Tibial artery (tissue), 4 donors: ENCODE data around the gene DBI.
"Not testable (repeated sequence)": the region's sequence is repeated elsewhere in the genome, so short reads cannot be mapped to it uniquely, and the experiment has no call there.

Source experiments
- DNase-seq, 2 donors: peaks; one replicate each; pipeline ENCODE4 v3.0.0-alpha.2; 2019
- H3K27ac ChIP-seq, 2 donors: fragments of 200-600 bp; sonication (generic) in 1 of 2; 1 replicate in 1 of 2; 2 replicates in 1 of 2; pipeline ENCODE4 v1.5.1; 2018 to 2019; ENCODE audit warnings: mild to moderate bottlenecking in 1 of 2
- H3K27me3 ChIP-seq, 2 donors: fragments of 200-600 bp; sonication (generic) in 1 of 2; one replicate each; pipeline versions ENCODE4 v1.5.1 to v1.6.0; 2016 to 2019
- H3K36me3 ChIP-seq, 3 donors: fragments of 200-600 bp; sonication (generic) in 2 of 3; one replicate each; pipeline ENCODE4 v1.5.1; 2016 to 2019; ENCODE audit warnings: mild to moderate bottlenecking in 2 of 3
- H3K4me1 ChIP-seq, 4 donors: fragments of 200-600 bp; sonication (generic) in 2 of 4; 1 replicate in 3 of 4; 2 replicates in 1 of 4; pipeline ENCODE4 v1.5.1; 2016 to 2019
- H3K4me3 ChIP-seq, 2 donors: fragments of 200-600 bp; sonication (generic) in 1 of 2; 1 replicate in 1 of 2; 2 replicates in 1 of 2; pipeline ENCODE4 v1.5.1; 2018 to 2019; ENCODE audit warnings: mild to moderate bottlenecking in 2 of 2
- H3K9me3 ChIP-seq, 3 donors: fragments of 200-600 bp; sonication (generic) in 1 of 3; one replicate each; pipeline ENCODE4 v1.5.1; 2016 to 2019
- intact Hi-C: fragments of 100-400 bp; cut with DNase I; formaldehyde crosslinking; loops from one replicate; pipeline ENCODE4 v1.15.0; 2023; ENCODE audit warnings: low total_unique reads
- TF ChIP-seq, protein P1 (sequence below), 2 experiments: fragments of 200-600 bp in 1 of 2; fragments of 450-650 bp in 1 of 2; IDR thresholded peaks; one replicate each; pipeline ENCODE4 v1.5.1; 2017 to 2019; ENCODE audit warnings: antibody characterized with exemption in 2 of 2, mild to moderate bottlenecking in 1 of 2, moderate library complexity in 1 of 2

DBI gene

DNA sequence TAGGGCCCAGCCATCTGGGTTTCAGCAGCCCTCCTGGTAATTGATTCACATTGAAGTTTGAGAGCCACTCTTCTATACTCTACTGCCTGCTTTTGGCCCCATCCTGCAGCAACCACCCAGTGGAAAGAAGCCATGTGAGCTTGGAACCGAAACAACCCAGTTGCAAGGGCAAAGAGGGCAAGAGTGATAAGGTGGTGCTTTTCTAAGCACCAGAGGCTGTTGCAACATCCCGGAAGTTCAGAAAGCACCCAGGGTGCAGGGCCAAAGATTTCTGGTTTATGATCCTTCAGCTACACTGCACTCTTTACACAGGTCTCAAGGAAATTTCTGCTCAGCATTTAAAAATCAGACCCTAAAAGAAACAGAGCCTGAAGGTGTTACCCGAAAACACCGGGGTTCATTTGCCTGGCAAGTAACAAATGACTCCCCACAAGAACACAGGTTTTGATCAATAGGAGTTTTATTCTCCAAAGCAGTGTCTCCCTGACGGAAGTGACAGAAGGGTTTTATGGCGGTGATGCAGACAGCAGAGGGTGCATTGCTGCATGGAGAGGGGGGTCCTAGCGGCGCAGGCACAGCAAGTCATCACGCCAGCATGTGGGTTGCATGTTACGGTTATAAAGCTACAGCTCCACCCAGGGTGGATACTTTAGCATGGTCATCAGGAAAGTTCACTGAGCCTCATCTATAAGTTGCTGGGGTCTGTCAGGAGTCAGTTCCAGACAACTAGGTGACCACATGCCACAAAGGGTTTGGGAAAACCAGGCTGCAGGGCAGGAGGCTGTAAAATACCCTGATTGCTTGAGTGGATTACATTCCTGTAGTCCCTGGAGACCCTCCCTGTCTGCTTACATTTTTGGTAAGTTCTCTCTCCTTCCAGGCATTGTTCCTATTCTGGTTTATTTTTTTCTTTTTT is 36.1 kb downstream of the DBI start:
- Histone ChIP-seq H3K27ac (no peak overlapping the region), H3K4me3 (no peak overlapping the region), H3K36me3 (no peaks in the 10 kb centered on the region), H3K27me3 (peaks cover 0 to 8% of the 10 kb centered on the region in 2 donors), H3K9me3 (peaks cover 0 to 5% (median 0%) of the 10 kb centered on the region in 3 donors), H3K4me1 (no peaks in the 10 kb centered on the region)
- intact Hi-C loops = no loop called here
- TF ChIP-seq, protein P1, sequence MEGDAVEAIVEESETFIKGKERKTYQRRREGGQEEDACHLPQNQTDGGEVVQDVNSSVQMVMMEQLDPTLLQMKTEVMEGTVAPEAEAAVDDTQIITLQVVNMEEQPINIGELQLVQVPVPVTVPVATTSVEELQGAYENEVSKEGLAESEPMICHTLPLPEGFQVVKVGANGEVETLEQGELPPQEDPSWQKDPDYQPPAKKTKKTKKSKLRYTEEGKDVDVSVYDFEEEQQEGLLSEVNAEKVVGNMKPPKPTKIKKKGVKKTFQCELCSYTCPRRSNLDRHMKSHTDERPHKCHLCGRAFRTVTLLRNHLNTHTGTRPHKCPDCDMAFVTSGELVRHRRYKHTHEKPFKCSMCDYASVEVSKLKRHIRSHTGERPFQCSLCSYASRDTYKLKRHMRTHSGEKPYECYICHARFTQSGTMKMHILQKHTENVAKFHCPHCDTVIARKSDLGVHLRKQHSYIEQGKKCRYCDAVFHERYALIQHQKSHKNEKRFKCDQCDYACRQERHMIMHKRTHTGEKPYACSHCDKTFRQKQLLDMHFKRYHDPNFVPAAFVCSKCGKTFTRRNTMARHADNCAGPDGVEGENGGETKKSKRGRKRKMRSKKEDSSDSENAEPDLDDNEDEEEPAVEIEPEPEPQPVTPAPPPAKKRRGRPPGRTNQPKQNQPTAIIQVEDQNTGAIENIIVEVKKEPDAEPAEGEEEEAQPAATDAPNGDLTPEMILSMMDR (IDR thresholded peaks at IDR 0.05) = no peak
- no peak for DNase-seq

DNA sequence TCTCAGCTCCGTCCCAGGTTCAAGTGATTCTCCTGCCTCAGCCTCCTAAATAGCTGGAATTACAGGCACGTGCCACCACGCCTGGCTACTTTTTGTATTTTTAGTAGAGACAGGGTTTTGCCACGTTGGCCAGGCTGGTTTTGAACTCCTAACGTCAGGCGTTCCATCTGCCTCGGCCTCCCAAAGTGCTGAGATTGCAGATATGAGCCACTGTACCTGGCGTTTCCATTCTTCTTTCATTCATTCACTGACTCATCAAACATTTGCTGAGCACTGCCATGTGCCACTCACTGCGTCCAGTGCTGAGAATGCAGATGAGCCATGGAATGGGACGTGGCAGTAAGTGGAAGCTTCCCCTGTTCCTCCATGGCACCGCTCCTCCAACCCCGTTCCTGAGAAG is 36.8 kb downstream of the DBI start:
- intact Hi-C loops, DNase-seq, H3K4me1 ChIP-seq, H3K9me3 ChIP-seq, H3K27ac ChIP-seq, H3K36me3 ChIP-seq, H3K27me3 ChIP-seq, H3K4me3 ChIP-seq: not testable (repeated sequence)

DNA sequence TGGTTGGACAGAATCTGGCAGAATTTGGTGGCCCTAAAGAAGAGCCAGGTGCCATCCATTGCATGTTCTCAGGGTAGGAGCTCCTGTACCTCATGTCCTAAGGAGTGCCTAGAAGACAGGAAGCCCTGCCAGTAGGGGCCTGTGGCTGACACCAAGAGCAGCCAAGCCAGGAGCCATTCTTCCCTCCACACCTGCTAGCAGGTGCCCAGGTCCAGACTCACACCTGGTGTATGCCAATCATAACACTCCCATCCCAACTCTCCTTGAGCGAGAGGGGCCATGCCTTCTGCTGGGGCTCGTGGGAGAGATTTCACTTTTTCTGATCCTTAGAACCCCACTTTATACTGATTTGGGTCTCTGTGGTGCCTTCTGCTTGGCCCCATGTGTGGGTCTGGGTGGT is 38.4 kb downstream of the DBI start:
- TF ChIP-seq, protein P1 (IDR thresholded peaks at IDR 0.05) = no peak
- Histone ChIP-seq H3K4me1 (no peaks in the 10 kb centered on the region), H3K9me3 (peaks cover 0 to 5% (median 0%) of the 10 kb centered on the region in 3 donors), H3K27ac (no peak overlapping the region), H3K4me3 (no peak overlapping the region), H3K36me3 (no peaks in the 10 kb centered on the region), H3K27me3 (peaks cover 0 to 8% of the 10 kb centered on the region in 2 donors)
- no peak for DNase-seq
- intact Hi-C loops = no loop called here

DNA sequence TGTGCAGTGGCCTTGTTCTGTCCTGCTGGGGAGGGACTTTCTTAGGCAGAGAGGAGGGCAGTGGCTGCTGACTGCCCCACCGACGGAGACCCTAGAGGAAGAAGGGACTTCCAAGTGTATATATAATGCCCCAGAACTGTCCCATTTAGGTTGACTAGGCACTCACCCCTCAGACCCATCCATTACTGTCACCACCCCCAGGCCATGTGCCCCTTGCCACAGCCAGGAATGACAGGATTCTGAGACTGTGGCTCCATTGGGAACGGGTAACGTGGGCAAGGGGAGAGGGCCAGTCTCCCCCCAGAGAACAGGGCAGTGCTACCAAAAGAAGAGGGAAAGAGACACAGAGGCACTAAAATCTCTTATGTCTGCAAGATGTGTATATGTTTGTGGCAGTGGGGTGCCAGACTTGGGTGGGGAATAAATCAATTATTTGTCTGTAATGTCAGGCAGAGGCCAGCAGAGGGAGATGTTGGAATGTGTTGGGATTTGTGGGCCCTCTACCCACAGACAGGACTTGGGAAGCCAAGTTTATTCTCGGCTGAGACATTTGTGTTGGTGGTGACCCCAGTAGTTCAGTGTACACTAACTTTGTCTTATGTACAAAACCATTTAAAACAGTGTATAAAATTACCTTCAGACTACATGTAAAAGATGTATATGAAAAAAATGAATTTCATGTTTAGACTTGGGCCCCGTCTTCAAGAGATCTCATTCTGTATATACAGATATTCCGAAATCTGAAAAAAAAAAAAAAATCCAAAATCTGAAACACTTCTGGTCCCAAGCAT is 40.8 kb downstream of the DBI start:
- H3K4me1 ChIP-seq = no peaks in the 10 kb centered on the region
- no peak for DNase-seq
- peaks cover 0 to 8% of the 10 kb centered on the region in 2 donors for H3K27me3 ChIP-seq
- no peaks in the 10 kb centered on the region for H3K36me3 ChIP-seq
- peaks cover 0 to 5% (median 0%) of the 10 kb centered on the region in 3 donors for H3K9me3 ChIP-seq
- TF ChIP-seq, protein P1 (IDR thresholded peaks at IDR 0.05) = peak; percentile 70 to 84
- H3K4me3 ChIP-seq = no peak overlapping the region
- intact Hi-C loops = loop anchor here (2.0 kb wide), 1 partner anchor 69 kb away; no protein-coding TSS in a partner anchor
- no peak overlapping the region for H3K27ac ChIP-seq

DNA sequence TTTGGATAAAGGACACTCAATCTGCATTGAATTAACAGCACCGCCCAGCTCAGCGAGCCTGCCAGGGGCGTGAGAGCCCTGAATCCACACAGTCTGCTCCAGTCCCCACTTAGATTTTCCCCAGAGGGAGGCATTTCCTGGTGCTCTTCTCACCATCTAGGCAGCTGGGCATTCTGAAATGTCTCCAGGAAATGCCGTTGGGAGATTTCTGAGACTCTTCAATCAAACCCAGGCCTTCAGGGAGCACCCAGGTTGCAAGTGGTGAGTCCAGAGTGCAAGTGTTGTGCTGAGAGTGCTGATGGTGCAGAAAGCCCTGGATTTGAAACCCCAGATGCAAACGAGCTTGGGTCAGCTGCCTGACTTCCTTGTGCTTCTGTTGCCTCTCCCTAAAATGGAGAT is 41.4 kb downstream of the DBI start:
- H3K27ac ChIP-seq = no peak overlapping the region
- intact Hi-C loops = no loop called here
- H3K4me1 ChIP-seq = no peaks in the 10 kb centered on the region
- H3K36me3 ChIP-seq = no peaks in the 10 kb centered on the region
- H3K27me3 ChIP-seq = peaks cover 0 to 8% of the 10 kb centered on the region in 2 donors
- TF ChIP-seq, protein P1 (IDR thresholded peaks at IDR 0.05) = no peak
- peaks cover 0 to 5% (median 0%) of the 10 kb centered on the region in 3 donors for H3K9me3 ChIP-seq
- H3K4me3 ChIP-seq = no peak overlapping the region
- peak in 1 of 2 donors; percentile 38 for DNase-seq

DNA sequence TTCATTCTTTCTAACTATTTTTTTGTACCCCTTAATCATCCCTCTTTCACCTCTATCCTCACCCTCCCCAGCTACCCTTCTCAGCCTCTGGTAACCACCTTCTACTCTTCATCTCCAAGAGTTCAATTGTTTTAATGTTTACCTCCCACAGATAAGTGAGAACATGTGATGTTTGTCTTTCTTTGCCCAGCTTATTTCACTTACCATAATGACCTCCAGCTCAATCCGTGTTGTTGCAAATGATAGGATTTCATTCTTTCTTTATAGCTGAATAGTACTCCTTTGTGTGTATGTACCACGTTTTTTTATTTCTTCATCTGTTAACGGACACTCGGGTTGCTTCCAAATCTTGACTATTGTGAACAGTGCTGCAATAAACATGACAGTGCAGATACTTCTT is 42.7 kb downstream of the DBI start:
- intact Hi-C loops = no loop called here
- Histone ChIP-seq H3K4me3 (no peak overlapping the region), H3K9me3 (peaks cover 0 to 5% (median 0%) of the 10 kb centered on the region in 3 donors), H3K36me3 (no peaks in the 10 kb centered on the region), H3K4me1 (no peaks in the 10 kb centered on the region), H3K27me3 (peaks cover 0 to 8% of the 10 kb centered on the region in 2 donors), H3K27ac (no peak overlapping the region)
- no peak for DNase-seq
- TF ChIP-seq, protein P1 (IDR thresholded peaks at IDR 0.05) = no peak
